Measurements from ENCODE around the gene GNG7.
"Not testable (repeated sequence)": the region's sequence is repeated elsewhere in the genome, so short reads cannot be mapped to it uniquely, and the experiment has no call there.

The GNG7 gene

GRCh38 chr19:2558543-2558942, 144.0 kb downstream of the GNG7 start:
- DNase-seq (ENCODE audit: low read depth, low spot score) = no peak
- H3K9ac ChIP-seq (ENCODE audit: insufficient read length) = no peak overlapping the region
- no peak overlapping the region for H3K27ac ChIP-seq
- H3K36me3 ChIP-seq (ENCODE audit: insufficient read depth, low read length) = no peaks in the 10 kb centered on the region
- TF ChIP-seq POLR2AphosphoS5 (IDR thresholded peaks at IDR 0.05; ENCODE audit: borderline replicate concordance, low read depth, low read length) = no peak
- TF ChIP-seq FOXP2 (optimal IDR thresholded peaks at IDR 0.05; ENCODE audit: control extremely low read depth, extremely low read length, insufficient read depth) = no peak
- no peak for TF ChIP-seq EZH2 (IDR thresholded peaks at IDR 0.05)
- no peaks in the 10 kb centered on the region for H3K9me3 ChIP-seq (ENCODE audit: low read depth, low read length)
- no peak overlapping the region for H3K4me3 ChIP-seq

DNA sequence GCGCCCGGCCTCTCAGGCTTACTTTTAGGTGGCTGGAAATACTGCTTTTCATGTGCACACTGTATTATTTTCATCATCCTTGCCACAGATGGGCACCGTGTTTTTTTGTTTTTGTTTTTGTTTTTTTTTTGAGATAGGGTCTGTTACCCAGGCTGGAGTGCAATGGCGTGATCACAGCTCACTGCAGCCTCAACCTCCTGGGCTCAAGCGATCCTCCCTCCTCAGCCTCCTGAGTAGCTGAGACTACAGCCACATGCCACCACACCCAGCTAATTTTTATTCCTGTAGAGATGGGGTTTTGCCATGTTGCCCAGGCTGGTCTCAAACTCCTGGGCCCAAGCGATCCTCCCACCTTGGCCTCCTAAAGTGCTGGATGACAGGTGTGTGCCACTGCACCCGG, 144.4 kb downstream of the GNG7 start:
- not testable (repeated sequence) for H3K27ac ChIP-seq; DNase-seq (ENCODE audit: low read depth, low spot score); H3K9me3 ChIP-seq (ENCODE audit: low read depth, low read length); H3K4me3 ChIP-seq; H3K36me3 ChIP-seq (ENCODE audit: insufficient read depth, low read length); H3K9ac ChIP-seq (ENCODE audit: insufficient read length)

DNA sequence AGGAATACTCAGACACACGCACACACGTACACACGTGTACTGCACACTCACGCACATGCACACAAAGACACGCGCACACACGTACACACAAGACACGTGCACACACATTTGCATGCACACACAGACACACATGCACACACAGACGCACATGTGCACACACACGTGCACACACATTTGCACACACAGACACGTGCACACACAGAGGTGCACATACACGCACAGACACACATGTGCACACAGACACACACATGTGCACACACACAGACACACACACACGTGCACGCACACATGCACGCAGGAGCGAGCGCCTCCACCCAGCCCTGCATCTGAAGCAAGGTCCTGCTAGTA, 145.4 kb downstream of the GNG7 start:
- H3K36me3 ChIP-seq (ENCODE audit: insufficient read depth, low read length) = no peaks in the 10 kb centered on the region
- DNase-seq (ENCODE audit: low read depth, low spot score) = no peak
- no peak overlapping the region for H3K27ac ChIP-seq
- H3K9me3 ChIP-seq (ENCODE audit: low read depth, low read length) = no peaks in the 10 kb centered on the region
- no peak for TF ChIP-seq EZH2 (IDR thresholded peaks at IDR 0.05)
- TF ChIP-seq FOXP2 (optimal IDR thresholded peaks at IDR 0.05; ENCODE audit: control extremely low read depth, extremely low read length, insufficient read depth) = no peak
- TF ChIP-seq POLR2AphosphoS5 (IDR thresholded peaks at IDR 0.05; ENCODE audit: borderline replicate concordance, low read depth, low read length) = no peak
- no peak overlapping the region for H3K4me3 ChIP-seq
- no peak overlapping the region for H3K9ac ChIP-seq (ENCODE audit: insufficient read length)

- TF ChIP-seq POLR2AphosphoS5 (IDR thresholded peaks at IDR 0.05; ENCODE audit: borderline replicate concordance, low read depth, low read length) (no peak), EZH2 (IDR thresholded peaks at IDR 0.05) (no peak), FOXP2 (optimal IDR thresholded peaks at IDR 0.05; ENCODE audit: control extremely low read depth, extremely low read length, insufficient read depth) (no peak)
- no peak overlapping the region for H3K9ac ChIP-seq (ENCODE audit: insufficient read length)
- no peak overlapping the region for H3K27ac ChIP-seq
- DNase-seq (ENCODE audit: low read depth, low spot score) = no peak
- H3K9me3 ChIP-seq (ENCODE audit: low read depth, low read length) = no peaks in the 10 kb centered on the region
- H3K36me3 ChIP-seq (ENCODE audit: insufficient read depth, low read length) = no peaks in the 10 kb centered on the region
- no peak overlapping the region for H3K4me3 ChIP-seq
Observed at GRCh38 chr19:2556221-2557092, 146.0 kb downstream of the GNG7 start.

- DNase-seq (ENCODE audit: low read depth, low spot score) = no peak
- H3K9ac ChIP-seq (ENCODE audit: insufficient read length) = no peak overlapping the region
- H3K9me3 ChIP-seq (ENCODE audit: low read depth, low read length) = no peaks in the 10 kb centered on the region
- H3K36me3 ChIP-seq (ENCODE audit: insufficient read depth, low read length) = no peaks in the 10 kb centered on the region
- no peak for TF ChIP-seq FOXP2 (optimal IDR thresholded peaks at IDR 0.05; ENCODE audit: control extremely low read depth, extremely low read length, insufficient read depth)
- TF ChIP-seq POLR2AphosphoS5 (IDR thresholded peaks at IDR 0.05; ENCODE audit: borderline replicate concordance, low read depth, low read length) = no peak
- TF ChIP-seq EZH2 (IDR thresholded peaks at IDR 0.05) = no peak
- H3K27ac ChIP-seq = no peak overlapping the region
- no peak overlapping the region for H3K4me3 ChIP-seq
Observed at GRCh38 chr19:2555422-2556220, 146.9 kb downstream of the GNG7 start.

DNA sequence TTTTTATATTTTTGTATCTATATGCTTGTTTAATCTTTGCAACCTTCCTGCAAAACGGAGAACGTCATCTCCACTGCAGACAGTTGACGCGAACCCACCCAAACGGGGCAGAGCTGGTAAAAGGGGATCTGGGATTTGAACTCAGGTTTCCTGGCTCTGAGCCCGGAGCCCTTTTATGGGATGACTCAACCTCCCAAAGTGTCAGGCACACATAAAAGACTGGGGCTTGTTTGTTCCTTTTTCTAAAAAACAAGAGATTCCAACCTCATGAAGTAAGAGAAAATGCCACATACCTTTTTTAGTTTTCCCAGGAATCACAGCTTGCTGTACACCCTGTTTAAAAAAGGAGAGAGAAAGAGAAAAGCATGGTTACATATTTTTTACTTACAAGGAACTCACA, 147.6 kb downstream of the GNG7 start:
- no peak overlapping the region for H3K27ac ChIP-seq
- no peaks in the 10 kb centered on the region for H3K9me3 ChIP-seq (ENCODE audit: low read depth, low read length)
- H3K36me3 ChIP-seq (ENCODE audit: insufficient read depth, low read length) = no peaks in the 10 kb centered on the region
- DNase-seq (ENCODE audit: low read depth, low spot score) = no peak
- no peak overlapping the region for H3K4me3 ChIP-seq
- TF ChIP-seq FOXP2 (optimal IDR thresholded peaks at IDR 0.05; ENCODE audit: control extremely low read depth, extremely low read length, insufficient read depth) = no peak
- H3K9ac ChIP-seq (ENCODE audit: insufficient read length) = no peak overlapping the region

DNA sequence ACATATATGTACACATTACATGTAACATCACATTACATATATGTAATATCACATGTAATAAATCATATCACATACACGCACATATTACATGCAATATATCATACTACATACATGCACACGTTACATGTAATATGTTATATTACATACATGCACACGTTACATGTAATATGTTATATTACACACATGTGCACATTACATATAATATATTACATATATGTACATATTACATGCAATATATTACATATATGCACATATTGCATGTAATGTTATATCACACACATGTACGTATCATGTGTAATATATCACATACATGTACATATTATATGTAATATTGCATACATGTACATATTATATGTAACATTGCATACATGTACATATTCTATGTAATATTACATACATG, 149.0 kb downstream of the GNG7 start:
- TF ChIP-seq POLR2AphosphoS5 (IDR thresholded peaks at IDR 0.05; ENCODE audit: borderline replicate concordance, low read depth, low read length) (no peak), EZH2 (IDR thresholded peaks at IDR 0.05) (no peak), FOXP2 (optimal IDR thresholded peaks at IDR 0.05; ENCODE audit: control extremely low read depth, extremely low read length, insufficient read depth) (no peak)
- Histone ChIP-seq H3K36me3 (ENCODE audit: insufficient read depth, low read length) (no peaks in the 10 kb centered on the region), H3K9ac (ENCODE audit: insufficient read length) (no peak overlapping the region), H3K9me3 (ENCODE audit: low read depth, low read length) (no peaks in the 10 kb centered on the region), H3K27ac (no peak overlapping the region), H3K4me3 (no peak overlapping the region)
- no peak for DNase-seq (ENCODE audit: low read depth, low spot score)

DNA sequence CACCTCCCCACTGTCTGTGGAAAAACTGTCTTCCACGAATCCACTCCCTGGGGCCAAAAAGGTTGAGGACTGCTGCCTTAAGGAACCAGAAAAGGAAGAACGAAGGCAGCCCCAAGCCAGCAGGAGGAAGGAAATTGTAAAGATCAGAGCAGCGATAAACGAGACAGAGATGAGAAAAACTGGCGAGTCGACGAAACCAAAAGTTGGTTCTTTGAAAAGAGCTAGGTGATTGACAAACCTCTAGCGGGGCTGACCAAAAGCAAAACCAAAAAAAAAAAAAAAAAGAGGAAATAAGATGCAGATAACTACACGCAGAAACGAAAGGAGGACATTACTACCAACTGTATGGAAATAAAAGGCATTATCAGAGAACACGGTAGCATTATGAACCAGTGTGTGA, 149.6 kb downstream of the GNG7 start:
- H3K9me3 ChIP-seq (ENCODE audit: low read depth, low read length) = no peaks in the 10 kb centered on the region
- peak overlapping the region; percentile 61 for H3K4me3 ChIP-seq
- H3K9ac ChIP-seq (ENCODE audit: insufficient read length) = no peak overlapping the region
- H3K27ac ChIP-seq = no peak overlapping the region
- TF ChIP-seq POLR2AphosphoS5 (IDR thresholded peaks at IDR 0.05; ENCODE audit: borderline replicate concordance, low read depth, low read length) = no peak
- no peak for TF ChIP-seq EZH2 (IDR thresholded peaks at IDR 0.05)
- no peak for TF ChIP-seq FOXP2 (optimal IDR thresholded peaks at IDR 0.05; ENCODE audit: control extremely low read depth, extremely low read length, insufficient read depth)
- peak; percentile 76 for DNase-seq (ENCODE audit: low read depth, low spot score)
- no peaks in the 10 kb centered on the region for H3K36me3 ChIP-seq (ENCODE audit: insufficient read depth, low read length)

- Histone ChIP-seq H3K27ac (no peak overlapping the region), H3K4me3 (no peak overlapping the region)
Observed at GRCh38 chr19:2551864-2552185, 150.7 kb downstream of the GNG7 start.

More at GRCh38 chr19:2551864-2552185, 150.7 kb downstream of the GNG7 start:
- no peaks in the 10 kb centered on the region for H3K36me3 ChIP-seq (ENCODE audit: insufficient read depth, low read length)
- no peak overlapping the region for H3K9ac ChIP-seq (ENCODE audit: insufficient read length)
- DNase-seq (ENCODE audit: low read depth, low spot score) = no peak
- H3K9me3 ChIP-seq (ENCODE audit: low read depth, low read length) = no peaks in the 10 kb centered on the region
- no peak for TF ChIP-seq POLR2AphosphoS5 (IDR thresholded peaks at IDR 0.05; ENCODE audit: borderline replicate concordance, low read depth, low read length)
- no peak for TF ChIP-seq EZH2 (IDR thresholded peaks at IDR 0.05)
- no peak for TF ChIP-seq FOXP2 (optimal IDR thresholded peaks at IDR 0.05; ENCODE audit: control extremely low read depth, extremely low read length, insufficient read depth)
